Head of caudate nucleus (tissue), 42 donors: Measurements from ENCODE around the gene CDK11B.

ENCODE experiments used
- DNase-seq, 42 donors: peaks; one replicate each; pipeline versions ENCODE4 v3.0.0 to v3.0.0-alpha.2; 2020 to 2021; ENCODE audit warnings: mixed read lengths in 7 of 42
- intact Hi-C: fragments of 100-400 bp; cut with DNase I; formaldehyde crosslinking; loops from one replicate; pipeline ENCODE4 v1.15.0; 2022

Gene CDK11B

GRCh38 chr1:1621173-1622009, 37.4 kb downstream of the CDK11B start:
- no peak for DNase-seq
- intact Hi-C loops = no loop called here

- intact Hi-C loops = no loop called here
- DNase-seq = no peak
These were observed 38.2 kb downstream of the CDK11B start for GRCh38 chr1:1620433-1621139.

GRCh38 chr1:1619917-1620361, 38.9 kb downstream of the CDK11B start:
- no peak for DNase-seq
- intact Hi-C loops = loop anchor here (5.0 kb wide), 1 partner anchor 43 kb away; no protein-coding TSS in a partner anchor

GRCh38 chr1:1618396-1619068, 40.3 kb downstream of the CDK11B start:
- intact Hi-C loops = loop anchor here (5.0 kb wide), 1 partner anchor 41 kb away; no protein-coding TSS in a partner anchor

GRCh38 chr1:1617925-1618324, 40.9 kb downstream of the CDK11B start:
- intact Hi-C loops = loop anchor here (5.0 kb wide), 1 partner anchor 41 kb away; no protein-coding TSS in a partner anchor
- DNase-seq = no peak

More at GRCh38 chr1:1618396-1619068, 40.3 kb downstream of the CDK11B start:
- DNase-seq = no peak

- no peak for DNase-seq
- intact Hi-C loops = loop anchor here (5.0 kb wide), 1 partner anchor 40 kb away; no protein-coding TSS in a partner anchor
These were observed 41.3 kb downstream of the CDK11B start for GRCh38 chr1:1617516-1617915.

- intact Hi-C loops = loop anchor here (5.0 kb wide), 1 partner anchor 40 kb away; no protein-coding TSS in a partner anchor
- no peak for DNase-seq
These were observed 42.0 kb downstream of the CDK11B start for GRCh38 chr1:1616838-1617237.

- intact Hi-C loops = loop anchor here (5.0 kb wide), 1 partner anchor 39 kb away; no protein-coding TSS in a partner anchor
- DNase-seq = peak in 24 of 42 donors; percentile 18 to 68 (median 40)
These were observed 42.6 kb downstream of the CDK11B start for GRCh38 chr1:1616045-1616790.

GRCh38 chr1:1615256-1616044, 43.4 kb downstream of the CDK11B start, which contains the start of gene MIB2:
Gene MIB2, plus strand, starts transcription at chr1:1615500. Its CDS starts 7,953 bp downstream, at chr1:1623453.
- DNase-seq = peak; percentile 86 to 99 (median 97)
- intact Hi-C loops = loop anchor here (5.0 kb wide), 1 partner anchor 38 kb away; no protein-coding TSS in a partner anchor

GRCh38 chr1:1614954-1615255, 43.9 kb downstream of the CDK11B start:
- intact Hi-C loops = loop anchor here (5.0 kb wide), 1 partner anchor 38 kb away; no protein-coding TSS in a partner anchor

GRCh38 chr1:1614204-1614953, 44.4 kb downstream of the CDK11B start:
- peak in 39 of 42 donors; percentile 17 to 65 (median 47) for DNase-seq
- intact Hi-C loops = no loop called here

More at GRCh38 chr1:1614954-1615255, 43.9 kb downstream of the CDK11B start:
- no peak for DNase-seq

- intact Hi-C loops = no loop called here
- no peak for DNase-seq
These were observed 45.2 kb downstream of the CDK11B start for GRCh38 chr1:1613509-1614082.

- DNase-seq = no peak
- intact Hi-C loops = no loop called here
These were observed 46.8 kb downstream of the CDK11B start for GRCh38 chr1:1612104-1612400.

- intact Hi-C loops = no loop called here
These were observed 48.0 kb downstream of the CDK11B start for GRCh38 chr1:1610796-1611195.

GRCh38 chr1:1609822-1610485, 48.9 kb downstream of the CDK11B start:
- DNase-seq = no peak
- intact Hi-C loops = no loop called here

More at GRCh38 chr1:1610796-1611195, 48.0 kb downstream of the CDK11B start:
- DNase-seq = no peak

GRCh38 chr1:1606232-1606631, 52.6 kb downstream of the CDK11B start:
- DNase-seq = no peak
- intact Hi-C loops = no loop called here
